IMR-90 (cell line): Measurements from ENCODE around the gene IKBKE. TPM values are rescaled to one million over a fixed set of nuclear protein-coding genes. Genes with fewer than 3 reads are reported as not detected.

Source experiments
- ATAC-seq: fragments of 200-7000 bp; cut with Tn5 transposase; 2 replicates; pipeline ENCODE4 v1.9.1; 2020; ENCODE audit warnings: low read depth, mild to moderate bottlenecking, moderate library complexity
- BruUV-seq: library from RNA; stranded (reverse); fragments of 400-500 nt; replicated peaks from 2 replicates; lab custom pipeline; 2021; lab: Mats Ljungman, UMichigan
- CTCF ChIA-PET: fragments of 300-600 bp; formaldehyde crosslinking; extraction: SDS; loops from one replicate; lab custom pipeline; 2021; ENCODE audit warnings: antibody characterized with exemption; lab: Yijun Ruan, JAX
- POLR2A ChIA-PET: fragments of 300-600 bp; sonication (Branson Sonifier 250); formaldehyde crosslinking; loops from one replicate; lab custom pipeline; 2022; ENCODE audit warnings: antibody characterized with exemption; ENCODE audit not compliant: unreplicated experiment; lab: Charles Lee
- DNase-seq: peaks from one replicate; pipeline ENCODE4 v3.0.0; 2013
- H2AFZ ChIP-seq: replicated peaks from 2 replicates; pipeline ENCODE3; 2013; ENCODE audit warnings: low read length, mild to moderate bottlenecking; ENCODE audit not compliant: poor library complexity
- H2AK5ac ChIP-seq: 2 replicates; pipeline ENCODE4 v1.6.1; 2013; ENCODE audit warnings: low read depth, low read length, inconsistent platforms
- H2AK9ac ChIP-seq: replicated peaks from 2 replicates; pipeline ENCODE3; 2013; ENCODE audit warnings: mild to moderate bottlenecking, low read depth, low read length, moderate library complexity; ENCODE audit not compliant: poor library complexity
- H2BK120ac ChIP-seq: 2 replicates; pipeline ENCODE4 v1.6.1; 2013; ENCODE audit warnings: low read depth, low read length, inconsistent platforms
- H2BK15ac ChIP-seq: 3 replicates; pipeline ENCODE4 v1.6.1; 2013; ENCODE audit warnings: low read depth, low read length, inconsistent platforms
- H2BK20ac ChIP-seq: 2 replicates; pipeline ENCODE4 v1.6.1; 2013; ENCODE audit warnings: low read depth, mild to moderate bottlenecking, inconsistent platforms, low read length, moderate library complexity
- H2BK5ac ChIP-seq: 2 replicates; pipeline ENCODE4 v1.6.1; 2013; ENCODE audit warnings: mild to moderate bottlenecking, low read depth, low read length, inconsistent platforms; ENCODE audit not compliant: poor library complexity, severe bottlenecking
- H3K14ac ChIP-seq: replicated peaks from 2 replicates; pipeline ENCODE4 v1.6.1; 2013; ENCODE audit warnings: low read depth, low read length, inconsistent platforms
- H3K18ac ChIP-seq: 2 replicates; pipeline ENCODE4 v1.6.1; 2013; ENCODE audit warnings: low read depth, low read length, control low read depth
- H3K23ac ChIP-seq: 2 replicates; pipeline ENCODE4 v1.6.1; 2013; ENCODE audit warnings: low read depth, low read length, inconsistent platforms
- H3K27ac ChIP-seq: 2 replicates; pipeline ENCODE4 v1.5.1; 2013; ENCODE audit warnings: mild to moderate bottlenecking, control low read depth, low read length; ENCODE audit not compliant: insufficient read depth
- H3K27me3 ChIP-seq: 2 replicates; pipeline ENCODE4 v1.6.1; 2013; ENCODE audit warnings: low read length; ENCODE audit not compliant: control insufficient read depth, insufficient read depth
- H3K36me3 ChIP-seq: 2 replicates; pipeline ENCODE4 v1.6.1; 2013; ENCODE audit warnings: low read length, mixed read lengths; ENCODE audit not compliant: control insufficient read depth, insufficient read depth
- H3K4ac ChIP-seq: 2 replicates; pipeline ENCODE4 v1.6.1; 2013; ENCODE audit warnings: low read depth, low read length, inconsistent platforms
- H3K4me1 ChIP-seq: 2 replicates; pipeline ENCODE4 v1.6.1; 2013; ENCODE audit warnings: low read length, mixed read lengths; ENCODE audit not compliant: control insufficient read depth, insufficient read depth
- H3K4me2 ChIP-seq: 2 replicates; pipeline ENCODE4 v1.6.1; 2013; ENCODE audit warnings: low read depth, mild to moderate bottlenecking, control low read depth, low read length, moderate library complexity
- H3K4me3 ChIP-seq: 2 replicates; pipeline ENCODE4 v1.5.1; 2013; ENCODE audit warnings: low read depth, mild to moderate bottlenecking, control low read depth, low read length, moderate library complexity; ENCODE audit not compliant: insufficient read depth
- H3K56ac ChIP-seq: 2 replicates; pipeline ENCODE4 v1.6.1; 2013; ENCODE audit warnings: low read length, inconsistent platforms; ENCODE audit not compliant: insufficient read depth; ENCODE audit errors: extremely low read depth
- H3K79me1 ChIP-seq, 2 experiments: 2 replicates each; pipeline ENCODE4 v1.6.1; 2013; ENCODE audit warnings: low read length in 2 of 2, inconsistent platforms in 1 of 2, low read depth in 1 of 2
- H3K9ac ChIP-seq: 2 replicates; pipeline ENCODE4 v1.6.1; 2013; ENCODE audit warnings: low read depth, low read length, control low read depth
- H3K9me1 ChIP-seq: 2 replicates; pipeline ENCODE4 v1.6.1; 2013; ENCODE audit warnings: low read length, inconsistent platforms; ENCODE audit not compliant: insufficient read depth
- H3K9me3 ChIP-seq: 2 replicates; pipeline ENCODE4 v1.6.1; 2013; ENCODE audit warnings: low read length; ENCODE audit not compliant: control insufficient read depth, insufficient read depth
- H4K20me1 ChIP-seq: 2 replicates; pipeline ENCODE4 v1.6.1; 2013; ENCODE audit warnings: low read length, inconsistent platforms; ENCODE audit not compliant: insufficient read depth
- H4K5ac ChIP-seq: 2 replicates; pipeline ENCODE4 v1.6.1; 2013; ENCODE audit warnings: mild to moderate bottlenecking, low read depth, low read length, control low read depth
- H4K8ac ChIP-seq, 2 experiments: 2 replicates each; pipeline ENCODE4 v1.6.1; 2013; ENCODE audit warnings: low read depth in 2 of 2, low read length in 2 of 2, control low read depth in 1 of 2, inconsistent platforms in 1 of 2
- H4K91ac ChIP-seq: 2 replicates; pipeline ENCODE4 v1.6.1; 2013; ENCODE audit warnings: low read depth, low read length, inconsistent platforms; ENCODE audit not compliant: insufficient read depth
- BHLHE40 ChIP-seq: fragments of 150-350 bp; IDR thresholded peaks from 2 replicates; pipeline ENCODE4 v1.6.1; 2016; ENCODE audit warnings: mild to moderate bottlenecking, low read depth, low read length
- CEBPB ChIP-seq: IDR thresholded peaks from 2 replicates; pipeline ENCODE4 v1.6.1; 2012; ENCODE audit warnings: low read depth, low read length, improper control_type of control experiment
- CHD1 ChIP-seq: IDR thresholded peaks from 2 replicates; pipeline ENCODE4 v1.6.1; 2012; ENCODE audit warnings: low read depth, low read length, improper control_type of control experiment
- FOS ChIP-seq: fragments of 150-350 bp; IDR thresholded peaks from 2 replicates; pipeline ENCODE4 v1.6.1; 2016; ENCODE audit warnings: low read depth, low read length
- MAFK ChIP-seq: IDR thresholded peaks from 2 replicates; pipeline ENCODE4 v1.6.1; 2012; ENCODE audit warnings: low read depth, low read length, improper control_type of control experiment
- MAZ ChIP-seq: IDR thresholded peaks from 2 replicates; pipeline ENCODE4 v1.6.1; 2012; ENCODE audit warnings: low read depth, mild to moderate bottlenecking, low read length, improper control_type of control experiment, moderate library complexity, borderline replicate concordance
- MXI1 ChIP-seq: IDR thresholded peaks from 2 replicates; pipeline ENCODE4 v1.6.1; 2012; ENCODE audit warnings: low read depth, mild to moderate bottlenecking, low read length, moderate library complexity, borderline replicate concordance
- NFE2L2 ChIP-seq: fragments of 150-350 bp; IDR thresholded peaks from 2 replicates; pipeline ENCODE4 v1.6.1; 2016; ENCODE audit warnings: low read depth, mild to moderate bottlenecking, low read length
- RAD21 ChIP-seq: IDR thresholded peaks from 2 replicates; pipeline ENCODE4 v1.6.1; 2012; ENCODE audit warnings: low read length, improper control_type of control experiment
- RCOR1 ChIP-seq: IDR thresholded peaks from 2 replicates; pipeline ENCODE4 v1.6.1; 2012; ENCODE audit warnings: mild to moderate bottlenecking, low read length, improper control_type of control experiment; ENCODE audit not compliant: insufficient replicate concordance
- RFX5 ChIP-seq: IDR thresholded peaks from 2 replicates; pipeline ENCODE4 v1.8.0; 2012; ENCODE audit warnings: low read depth, mild to moderate bottlenecking, low read length, moderate library complexity
- WGBS, 2 experiments: methylation state at CpG; one replicate each; pipeline versions ENCODE4 v1.1.5 to v1.1.7; 2013; ENCODE audit warnings: missing lambda C conversion rate in 2 of 2; ENCODE audit not compliant: insufficient read length in 1 of 2; ENCODE audit errors: extremely low coverage in 2 of 2; 5-methylcytosine and 5-hydroxymethylcytosine counted together
- dilution Hi-C: fragments of 300-500 bp; cut with HindIII; formaldehyde crosslinking; loops from one replicate; pipeline ENCODE4 v1.14.3; 2018; ENCODE audit warnings: low sequenced_read_pairs; ENCODE audit not compliant: unreplicated experiment
- in situ Hi-C: fragments of 300-500 bp; cut with MboI; formaldehyde crosslinking; loops from 3 replicates; pipeline ENCODE4 v1.14.3; 2019; ENCODE audit warnings: low sequenced_read_pairs, inconsistent platforms, mixed read lengths
- intact Hi-C: fragments of 100-400 bp; cut with micrococcal nuclease; formaldehyde crosslinking; loops from 2 replicates; pipeline ENCODE4 v1.10.0; 2022
- polyA plus RNA-seq, 3 experiments: library from polyadenylated mRNA; depleted of rRNA; stranded (reverse); fragments of >200 nt; gene quantifications; 2 replicates each; pipeline ENCODE4 v1.2.3, GENCODE V29; 2012; ENCODE audit warnings: low replicate concordance in 1 of 3
- total RNA-seq: library from RNA; depleted of rRNA; stranded (reverse); fragments of >200 nt; gene quantifications from 2 replicates; pipeline ENCODE4 v1.2.3, GENCODE V29; 2012
- TF ChIP-seq, protein P1 (sequence below): fragments of 150-350 bp; IDR thresholded peaks from 2 replicates; pipeline ENCODE4 v1.6.1; 2017; ENCODE audit warnings: mild to moderate bottlenecking, antibody characterized with exemption, low read length, low read depth
- TF ChIP-seq, protein P2 (sequence below): fragments of 150-350 bp; IDR thresholded peaks from 2 replicates; pipeline ENCODE4 v1.6.1; 2016; ENCODE audit warnings: low read depth, mild to moderate bottlenecking, low read length, moderate library complexity, borderline replicate concordance

IKBKE gene
- total and polyA plus RNA-seq, 2 of the 4 experiments (the other 2 are of a cell fraction), result 20.3 to 24.0 TPM

DNA sequence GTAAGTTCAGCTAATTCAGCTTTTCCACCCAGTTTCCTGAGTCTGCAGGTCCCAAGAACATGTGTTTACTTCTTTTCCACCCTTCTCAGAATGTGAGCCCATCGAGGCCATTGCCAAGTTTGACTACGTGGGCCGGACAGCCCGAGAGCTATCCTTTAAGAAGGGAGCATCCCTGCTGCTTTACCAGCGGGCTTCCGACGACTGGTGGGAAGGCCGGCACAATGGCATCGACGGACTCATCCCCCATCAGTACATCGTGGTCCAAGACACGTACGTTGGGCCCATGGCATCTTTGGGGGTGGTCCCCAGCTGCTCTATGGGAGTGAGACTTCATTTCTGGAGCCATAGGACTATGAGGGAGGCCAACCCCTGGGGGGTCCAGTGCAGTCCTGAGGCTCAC, 17.2 kb upstream of the IKBKE start:
- H3K9me3 ChIP-seq, result no peaks in the 10 kb centered on the region
- dilution Hi-C loops, result no loop called here
- no peak overlapping the region for H2AK9ac ChIP-seq

More for the DNA sequence above, 17.2 kb upstream of the IKBKE start:
- no peak overlapping the region for H3K18ac ChIP-seq
- no peaks in the 10 kb centered on the region for H3K27me3 ChIP-seq
- H3K9me1 ChIP-seq, result peaks cover 15% of the 10 kb centered on the region
- H2AFZ ChIP-seq, result no peak overlapping the region
- H2BK15ac ChIP-seq, result no peak overlapping the region
- H3K4ac ChIP-seq, result no peak overlapping the region
- TF ChIP-seq RCOR1 (no peak), CEBPB (no peak), MAZ (no peak), FOS (no peak), NFE2L2 (no peak), MXI1 (no peak), RFX5 (no peak), CHD1 (no peak), BHLHE40 (no peak), RAD21 (no peak), MAFK (no peak)
- TF ChIP-seq, protein P1, sequence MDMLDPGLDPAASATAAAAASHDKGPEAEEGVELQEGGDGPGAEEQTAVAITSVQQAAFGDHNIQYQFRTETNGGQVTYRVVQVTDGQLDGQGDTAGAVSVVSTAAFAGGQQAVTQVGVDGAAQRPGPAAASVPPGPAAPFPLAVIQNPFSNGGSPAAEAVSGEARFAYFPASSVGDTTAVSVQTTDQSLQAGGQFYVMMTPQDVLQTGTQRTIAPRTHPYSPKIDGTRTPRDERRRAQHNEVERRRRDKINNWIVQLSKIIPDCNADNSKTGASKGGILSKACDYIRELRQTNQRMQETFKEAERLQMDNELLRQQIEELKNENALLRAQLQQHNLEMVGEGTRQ, result no peak
- TF ChIP-seq, protein P2, sequence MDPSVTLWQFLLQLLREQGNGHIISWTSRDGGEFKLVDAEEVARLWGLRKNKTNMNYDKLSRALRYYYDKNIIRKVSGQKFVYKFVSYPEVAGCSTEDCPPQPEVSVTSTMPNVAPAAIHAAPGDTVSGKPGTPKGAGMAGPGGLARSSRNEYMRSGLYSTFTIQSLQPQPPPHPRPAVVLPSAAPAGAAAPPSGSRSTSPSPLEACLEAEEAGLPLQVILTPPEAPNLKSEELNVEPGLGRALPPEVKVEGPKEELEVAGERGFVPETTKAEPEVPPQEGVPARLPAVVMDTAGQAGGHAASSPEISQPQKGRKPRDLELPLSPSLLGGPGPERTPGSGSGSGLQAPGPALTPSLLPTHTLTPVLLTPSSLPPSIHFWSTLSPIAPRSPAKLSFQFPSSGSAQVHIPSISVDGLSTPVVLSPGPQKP, result no peak
- H3K4me1 ChIP-seq, result peaks cover 9% of the 10 kb centered on the region
- H4K20me1 ChIP-seq, result no peaks in the 10 kb centered on the region
- intact Hi-C loops, result no loop called here
- no peak overlapping the region for H3K56ac ChIP-seq
- no peak overlapping the region for H4K91ac ChIP-seq
- no peak overlapping the region for H3K9ac ChIP-seq
- CTCF ChIA-PET, result no interaction called here
- WGBS, 2 experiments, result 90% methylated on average over 7 of the region's 13 CpGs; no CpG with 5 or more reads in 1 of the 2 experiments
- DNase-seq (no peak), ATAC-seq (no peak)
- H4K8ac ChIP-seq, result no peak overlapping the region
- H4K5ac ChIP-seq, result no peak overlapping the region
- H3K14ac ChIP-seq, result no peak overlapping the region
- H2BK120ac ChIP-seq, result no peak overlapping the region
- in situ Hi-C loops, result no loop called here
- no peak overlapping the region for H2AK5ac ChIP-seq
- no peak overlapping the region for H3K27ac ChIP-seq
- no peak overlapping the region for H2BK5ac ChIP-seq
- no TSS peak for BruUV-seq
- no peak overlapping the region for H2BK20ac ChIP-seq
- peaks cover 47% of the 10 kb centered on the region for H3K36me3 ChIP-seq
- peaks cover 0 to 8% of the 10 kb centered on the region in 2 experiments; a peak in 1 of 4 replicates for H3K79me1 ChIP-seq
- H3K23ac ChIP-seq, result no peak overlapping the region
- H3K4me2 ChIP-seq, result no peak overlapping the region
- POLR2A ChIA-PET, result no interaction called here
- no peak overlapping the region for H3K4me3 ChIP-seq
